Peyer's patch (tissue), 4 donors: ENCODE results near the gene CETN3.

Experiments
- CTCF ChIP-seq, 6 experiments: fragments of 450-650 bp in 4 of 6; fragments of 200-600 bp in 2 of 6; sonication (generic) in 1 of 6; IDR thresholded peaks; one replicate each; pipeline ENCODE4 v1.5.1; 2017 to 2019; ENCODE audit warnings: antibody characterized with exemption in 6 of 6, mild to moderate bottlenecking in 3 of 6, moderate library complexity in 1 of 6
- POLR2A ChIP-seq, 2 donors: fragments of 450-650 bp; IDR thresholded peaks; one replicate each; pipeline ENCODE4 v1.5.1; 2017; ENCODE audit warnings: antibody characterized with exemption in 2 of 2, mild to moderate bottlenecking in 2 of 2, moderate library complexity in 2 of 2

GRCh38 chr5:90390326-90390725 is 19.2 kb downstream of the CETN3 start:
- TF ChIP-seq POLR2A (IDR thresholded peaks at IDR 0.05) (no peak), CTCF (IDR thresholded peaks at IDR 0.05) (no peak)
